RWPE2 (cell line): ENCODE measurements around the gene CCNE1.

Experiments used
- ATAC-seq: fragments of 200-7000 bp; cut with Tn5 transposase; 3 replicates; pipeline ENCODE4 v1.9.1; 2021; ENCODE audit warnings: low read depth
- DNase-seq: peaks from one replicate; pipeline ENCODE4 v3.0.0-alpha.2; 2020; ENCODE audit warnings: low spot score
- H3K27ac ChIP-seq: fragments of 450-650 bp; 2 replicates; pipeline ENCODE4 v1.5.1; 2017; ENCODE audit warnings: mild to moderate bottlenecking; ENCODE audit not compliant: poor library complexity, severe bottlenecking
- H3K27me3 ChIP-seq: fragments of 250-450 bp; sonication (Bioruptor Pico); 2 replicates; pipeline ENCODE4 v1.5.1; 2021; ENCODE audit warnings: mild to moderate bottlenecking, moderate library complexity; ENCODE audit not compliant: insufficient read depth, poor library complexity, severe bottlenecking
- H3K36me3 ChIP-seq: fragments of 250-450 bp; sonication (Bioruptor Pico); 2 replicates; pipeline ENCODE4 v1.5.1; 2020; ENCODE audit warnings: low read depth, mild to moderate bottlenecking, moderate library complexity
- H3K4me1 ChIP-seq: fragments of 250-450 bp; sonication (Bioruptor Pico); 2 replicates; pipeline ENCODE4 v1.5.1; 2021; ENCODE audit warnings: mild to moderate bottlenecking, moderate library complexity; ENCODE audit not compliant: insufficient read depth, poor library complexity, severe bottlenecking
- H3K4me3 ChIP-seq: fragments of 250-450 bp; sonication (Bioruptor Pico); 2 replicates; pipeline ENCODE4 v1.5.1; 2021; ENCODE audit warnings: mild to moderate bottlenecking, moderate library complexity; ENCODE audit not compliant: severe bottlenecking
- H3K9me3 ChIP-seq: fragments of 250-450 bp; sonication (Bioruptor Pico); 2 replicates; pipeline ENCODE4 v1.5.1; 2021; ENCODE audit warnings: mild to moderate bottlenecking, moderate library complexity; ENCODE audit not compliant: severe bottlenecking
- TF ChIP-seq, protein P1 (sequence below): fragments of 450-650 bp; IDR thresholded peaks from one replicate; pipeline ENCODE4 v1.5.1; 2017; ENCODE audit warnings: mild to moderate bottlenecking, moderate library complexity; ENCODE audit not compliant: poor library complexity, severe bottlenecking

The CCNE1 gene

DNA sequence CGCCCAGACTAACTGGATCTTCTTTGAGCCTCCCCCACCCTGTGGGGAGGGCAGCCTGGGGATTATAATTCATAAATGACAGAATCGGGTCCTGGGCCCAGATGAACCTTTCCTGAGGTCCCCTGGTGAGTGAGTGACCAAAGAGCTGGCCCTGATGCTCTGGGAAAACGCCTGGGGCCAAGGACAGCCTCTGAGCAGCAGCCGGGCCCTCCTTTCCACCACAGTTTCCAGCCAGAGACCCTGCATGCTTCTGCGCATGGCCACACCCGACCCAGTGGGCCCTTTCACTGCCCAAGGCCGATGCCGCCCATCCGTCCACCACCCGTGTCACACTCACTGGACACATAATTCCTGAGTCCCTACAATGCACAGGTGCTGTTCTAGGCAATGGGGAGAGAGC lies 43.6 kb upstream of the CCNE1 start:
- TF ChIP-seq, protein P1, sequence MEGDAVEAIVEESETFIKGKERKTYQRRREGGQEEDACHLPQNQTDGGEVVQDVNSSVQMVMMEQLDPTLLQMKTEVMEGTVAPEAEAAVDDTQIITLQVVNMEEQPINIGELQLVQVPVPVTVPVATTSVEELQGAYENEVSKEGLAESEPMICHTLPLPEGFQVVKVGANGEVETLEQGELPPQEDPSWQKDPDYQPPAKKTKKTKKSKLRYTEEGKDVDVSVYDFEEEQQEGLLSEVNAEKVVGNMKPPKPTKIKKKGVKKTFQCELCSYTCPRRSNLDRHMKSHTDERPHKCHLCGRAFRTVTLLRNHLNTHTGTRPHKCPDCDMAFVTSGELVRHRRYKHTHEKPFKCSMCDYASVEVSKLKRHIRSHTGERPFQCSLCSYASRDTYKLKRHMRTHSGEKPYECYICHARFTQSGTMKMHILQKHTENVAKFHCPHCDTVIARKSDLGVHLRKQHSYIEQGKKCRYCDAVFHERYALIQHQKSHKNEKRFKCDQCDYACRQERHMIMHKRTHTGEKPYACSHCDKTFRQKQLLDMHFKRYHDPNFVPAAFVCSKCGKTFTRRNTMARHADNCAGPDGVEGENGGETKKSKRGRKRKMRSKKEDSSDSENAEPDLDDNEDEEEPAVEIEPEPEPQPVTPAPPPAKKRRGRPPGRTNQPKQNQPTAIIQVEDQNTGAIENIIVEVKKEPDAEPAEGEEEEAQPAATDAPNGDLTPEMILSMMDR = no peak

DNA sequence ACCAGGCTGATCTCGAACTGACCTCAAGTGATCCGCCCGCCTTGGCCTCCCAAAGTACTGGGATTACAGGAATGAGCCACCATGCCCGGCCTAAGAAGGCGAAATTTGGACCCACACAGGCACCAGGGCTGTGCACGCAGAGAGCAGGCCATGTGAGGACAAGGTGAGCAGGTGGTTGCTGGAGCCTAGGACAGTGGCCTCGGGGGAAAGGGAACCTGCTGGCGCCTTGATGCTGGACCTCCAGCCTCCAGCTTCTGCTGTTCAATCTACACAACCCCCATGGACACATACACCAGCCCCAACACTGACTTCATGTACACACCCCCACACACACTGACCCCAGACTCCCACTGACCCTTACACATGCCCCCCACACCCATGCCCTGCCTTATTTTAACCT lies 41.8 kb upstream of the CCNE1 start:
- ATAC-seq = no peak
- DNase-seq = no peak
- Histone ChIP-seq H3K9me3 (no peaks in the 10 kb centered on the region), H3K36me3 (no peaks in the 10 kb centered on the region), H3K4me1 (no peaks in the 10 kb centered on the region), H3K4me3 (no peak overlapping the region), H3K27me3 (no peaks in the 10 kb centered on the region), H3K27ac (no peak overlapping the region)
- TF ChIP-seq, protein P1 = no peak

More for the DNA sequence above, 43.6 kb upstream of the CCNE1 start:
- no peaks in the 10 kb centered on the region for H3K9me3 ChIP-seq
- ATAC-seq (no peak), DNase-seq (no peak)
- H3K4me3 ChIP-seq = no peak overlapping the region
- no peaks in the 10 kb centered on the region for H3K36me3 ChIP-seq
- no peaks in the 10 kb centered on the region for H3K4me1 ChIP-seq
- H3K27me3 ChIP-seq = no peaks in the 10 kb centered on the region
- H3K27ac ChIP-seq = no peak overlapping the region

DNA sequence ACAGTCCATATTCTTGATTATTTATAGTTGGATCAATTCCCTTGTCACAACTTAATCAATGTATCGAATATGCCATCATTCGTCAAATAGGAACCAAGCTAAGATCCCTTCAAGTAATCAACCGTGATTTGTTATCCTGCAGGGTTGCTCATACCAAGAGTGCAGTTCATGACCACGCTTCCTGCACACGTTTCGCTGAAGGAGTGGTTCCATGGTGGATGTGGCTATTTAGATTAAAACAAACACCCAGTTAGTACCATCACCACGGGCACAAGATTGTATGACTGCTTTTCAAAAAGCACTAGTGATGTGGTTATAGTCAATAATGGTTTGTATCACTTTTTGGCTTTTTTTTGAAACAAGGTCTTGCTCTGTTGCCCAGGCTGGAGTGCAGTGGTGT lies 41.1 kb upstream of the CCNE1 start:
- no peak for DNase-seq
- no peak overlapping the region for H3K27ac ChIP-seq
- H3K27me3 ChIP-seq = no peaks in the 10 kb centered on the region
- TF ChIP-seq, protein P1 = no peak
- H3K9me3 ChIP-seq = no peaks in the 10 kb centered on the region
- no peaks in the 10 kb centered on the region for H3K36me3 ChIP-seq
- H3K4me3 ChIP-seq = no peak overlapping the region
- no peaks in the 10 kb centered on the region for H3K4me1 ChIP-seq
- no peak for ATAC-seq

DNA sequence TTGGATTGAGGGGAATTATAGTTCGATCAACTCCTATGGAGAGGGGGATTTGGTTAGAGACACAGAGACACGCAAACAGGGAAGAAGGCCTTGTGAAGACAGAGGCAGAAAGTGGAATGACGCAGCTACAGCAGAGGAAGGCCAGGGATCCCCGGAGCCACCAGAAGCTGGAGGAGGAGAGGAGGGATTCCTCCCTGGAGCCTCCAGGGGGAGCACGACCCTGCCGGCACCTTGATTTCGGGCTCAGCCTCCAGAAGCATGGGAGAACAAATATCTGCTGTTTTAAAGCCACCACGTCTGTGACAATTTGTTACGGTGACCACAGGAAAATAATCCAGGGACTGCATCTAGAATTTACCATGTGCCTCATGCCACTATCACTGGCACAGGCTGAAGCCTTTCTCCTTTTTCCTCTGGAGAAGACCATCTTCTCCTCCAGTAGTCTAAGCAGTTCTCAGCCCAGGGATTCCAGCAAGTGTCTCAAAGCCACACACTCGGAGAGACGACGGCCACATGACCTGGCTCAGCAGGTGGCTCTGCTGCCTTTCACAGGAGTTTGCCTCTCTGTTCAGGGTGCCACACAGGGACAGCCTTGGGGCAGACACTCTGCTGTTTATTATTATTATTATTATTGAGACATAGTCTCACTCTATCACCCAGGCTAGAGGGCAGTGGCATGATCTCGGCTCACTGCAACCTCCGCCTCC lies 39.9 kb upstream of the CCNE1 start:
- DNase-seq (no peak), ATAC-seq (peak; percentile 80)
- no peaks in the 10 kb centered on the region for H3K36me3 ChIP-seq
- no peaks in the 10 kb centered on the region for H3K4me1 ChIP-seq
- no peak overlapping the region for H3K27ac ChIP-seq
- H3K27me3 ChIP-seq = no peaks in the 10 kb centered on the region
- TF ChIP-seq, protein P1 = peak; percentile 78
- no peaks in the 10 kb centered on the region for H3K9me3 ChIP-seq
- no peak overlapping the region for H3K4me3 ChIP-seq

DNA sequence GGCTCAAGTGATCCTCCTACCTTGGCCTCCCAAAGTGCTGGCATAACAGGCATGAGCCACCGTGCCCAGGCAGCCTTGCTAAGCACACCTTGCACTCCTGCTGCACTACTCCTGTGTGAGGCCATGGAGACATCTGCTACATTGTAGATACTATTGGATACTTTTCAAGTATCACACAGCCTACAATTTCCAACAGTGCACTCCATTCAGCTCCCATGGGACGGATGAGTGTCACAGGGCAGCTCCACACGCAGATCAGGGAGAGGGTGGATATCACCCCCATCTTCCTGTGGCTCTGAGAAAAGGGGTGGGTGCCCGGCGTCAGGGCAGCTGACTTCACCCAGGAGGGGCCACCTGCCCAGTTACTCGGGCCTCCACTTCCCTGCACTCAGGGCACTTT lies 39.1 kb upstream of the CCNE1 start:
- DNase-seq = no peak
- no peak overlapping the region for H3K27ac ChIP-seq
- H3K27me3 ChIP-seq = no peaks in the 10 kb centered on the region
- TF ChIP-seq, protein P1 = no peak
- no peaks in the 10 kb centered on the region for H3K9me3 ChIP-seq
- no peaks in the 10 kb centered on the region for H3K4me1 ChIP-seq
- ATAC-seq = no peak
- no peak overlapping the region for H3K4me3 ChIP-seq
- H3K36me3 ChIP-seq = no peaks in the 10 kb centered on the region
